NCI-H446 treated with DMSO at 0.1 percent for 48 hours (cell line): Measurements from ENCODE around the gene ZNF556.

Experiments
- DNase-seq: peaks from one replicate; lab custom pipeline; 2025; lab: John Stamatoyannopoulos, UW

The ZNF556 gene

GRCh38 chr19:2867025-2867991, at the start of gene ZNF556:
ZNF556 (plus strand) TSS chr19:2867335; CDS start chr19:2867422, 87 bp downstream.
- DNase-seq = peak; percentile 57

GRCh38 chr19:2819540-2820111, 47.5 kb upstream of the ZNF556 start, which contains the start of gene ZNF554:
ZNF554 (plus strand) TSS chr19:2819868; CDS start chr19:2820072, 204 bp downstream.
- DNase-seq = peak; percentile 89

GRCh38 chr19:2820112-2820702, 46.9 kb upstream of the ZNF556 start:
- DNase-seq = no peak

GRCh38 chr19:2822846-2823245, 44.3 kb upstream of the ZNF556 start:
- no peak for DNase-seq

- no peak for DNase-seq
These were observed 43.5 kb upstream of the ZNF556 start for GRCh38 chr19:2823646-2824045.

GRCh38 chr19:2824129-2824528, 43.0 kb upstream of the ZNF556 start:
- no peak for DNase-seq

GRCh38 chr19:2827022-2827421, 40.1 kb upstream of the ZNF556 start:
- no peak for DNase-seq

- DNase-seq = no peak
These were observed 39.2 kb upstream of the ZNF556 start for GRCh38 chr19:2827840-2828489.

GRCh38 chr19:2834294-2834871, 32.8 kb upstream of the ZNF556 start:
- no peak for DNase-seq

- DNase-seq = no peak
These were observed 29.7 kb upstream of the ZNF556 start for GRCh38 chr19:2837430-2837829.

GRCh38 chr19:2840794-2841791, 26.0 kb upstream of the ZNF556 start, which contains the start of gene ZNF555:
ZNF555 (plus strand) TSS chr19:2841475; CDS start chr19:2841573, 98 bp downstream.
- peak; percentile 98 for DNase-seq

GRCh38 chr19:2841855-2842574, 25.1 kb upstream of the ZNF556 start:
- DNase-seq = no peak

- DNase-seq = no peak
These were observed 22.0 kb upstream of the ZNF556 start for GRCh38 chr19:2845107-2845506.

- DNase-seq = no peak
These were observed 20.8 kb upstream of the ZNF556 start for GRCh38 chr19:2846180-2846894.

GRCh38 chr19:2847507-2847906, 19.6 kb upstream of the ZNF556 start:
- no peak for DNase-seq

GRCh38 chr19:2848616-2849015, 18.5 kb upstream of the ZNF556 start:
- DNase-seq = no peak

GRCh38 chr19:2850256-2850925, 16.7 kb upstream of the ZNF556 start:
- no peak for DNase-seq

- DNase-seq = no peak
These were observed 14.5 kb upstream of the ZNF556 start for GRCh38 chr19:2852598-2852997.
